C4-2B (cell line): ENCODE results near the gene BTG3.

ENCODE experiments used
- ZFX ChIP-seq: fragments of 450-650 bp; IDR thresholded peaks from 2 replicates; pipeline ENCODE4 v1.6.1; 2017
- TF ChIP-seq, protein P1 (sequence below): fragments of 450-650 bp; conservative IDR thresholded peaks from 2 replicates; pipeline ENCODE4 v1.5.1; 2017; ENCODE audit warnings: mild to moderate bottlenecking

GRCh38 chr21:17577701-17578100, 35.0 kb downstream of the BTG3 start:
- TF ChIP-seq, protein P1, sequence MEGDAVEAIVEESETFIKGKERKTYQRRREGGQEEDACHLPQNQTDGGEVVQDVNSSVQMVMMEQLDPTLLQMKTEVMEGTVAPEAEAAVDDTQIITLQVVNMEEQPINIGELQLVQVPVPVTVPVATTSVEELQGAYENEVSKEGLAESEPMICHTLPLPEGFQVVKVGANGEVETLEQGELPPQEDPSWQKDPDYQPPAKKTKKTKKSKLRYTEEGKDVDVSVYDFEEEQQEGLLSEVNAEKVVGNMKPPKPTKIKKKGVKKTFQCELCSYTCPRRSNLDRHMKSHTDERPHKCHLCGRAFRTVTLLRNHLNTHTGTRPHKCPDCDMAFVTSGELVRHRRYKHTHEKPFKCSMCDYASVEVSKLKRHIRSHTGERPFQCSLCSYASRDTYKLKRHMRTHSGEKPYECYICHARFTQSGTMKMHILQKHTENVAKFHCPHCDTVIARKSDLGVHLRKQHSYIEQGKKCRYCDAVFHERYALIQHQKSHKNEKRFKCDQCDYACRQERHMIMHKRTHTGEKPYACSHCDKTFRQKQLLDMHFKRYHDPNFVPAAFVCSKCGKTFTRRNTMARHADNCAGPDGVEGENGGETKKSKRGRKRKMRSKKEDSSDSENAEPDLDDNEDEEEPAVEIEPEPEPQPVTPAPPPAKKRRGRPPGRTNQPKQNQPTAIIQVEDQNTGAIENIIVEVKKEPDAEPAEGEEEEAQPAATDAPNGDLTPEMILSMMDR = no peak
- no peak for TF ChIP-seq ZFX
